ENCODE results near the gene PLPPR5.

DNA sequence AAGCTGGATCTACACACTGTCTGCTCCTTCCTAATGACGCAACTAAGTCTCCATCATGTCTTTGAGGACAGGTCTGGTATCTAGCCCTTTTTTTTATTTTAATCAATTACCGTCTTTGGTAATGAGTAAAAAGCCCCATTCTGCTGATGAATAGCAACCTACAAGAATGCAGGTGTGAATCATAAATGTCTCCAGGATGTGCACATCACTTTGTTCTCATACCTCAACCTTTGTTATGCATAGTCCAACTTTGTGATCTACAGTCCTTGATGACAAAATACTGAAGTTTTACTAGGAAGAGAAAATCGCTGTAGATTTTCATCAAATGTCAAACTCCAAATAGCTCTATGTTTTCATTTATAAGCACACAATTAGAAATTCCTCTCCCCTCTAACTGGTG, 39.3 kb downstream of the PLPPR5 start:
- TF ChIP-seq YY1 (IDR thresholded peaks at IDR 0.05; ENCODE audit: insufficient read depth, insufficient read length) (no peak), ZNF274 (IDR thresholded peaks at IDR 0.05; ENCODE audit: low read depth, low read length) (no peak), SUZ12 (IDR thresholded peaks at IDR 0.05; ENCODE audit: extremely low read depth, insufficient read depth, insufficient read length) (no peak)
